GM19372 (cell line): ENCODE results near the gene MAD1L1.
"Not testable (repeated sequence)": the region's sequence is repeated elsewhere in the genome, so short reads cannot be mapped to it uniquely, and the experiment has no call there.

Experiments used
- ATAC-seq: cut with Tn5 transposase; IDR thresholded peaks from one replicate; pipeline ENCODE4 v1.9.1; 2021; ENCODE audit warnings: mild to moderate bottlenecking, low read depth, moderate library complexity; ENCODE audit not compliant: unreplicated experiment

MAD1L1 gene

GRCh38 chr7:1981201-1981877 is 251.4 kb downstream of the MAD1L1 start:
- no peak for ATAC-seq

DNA sequence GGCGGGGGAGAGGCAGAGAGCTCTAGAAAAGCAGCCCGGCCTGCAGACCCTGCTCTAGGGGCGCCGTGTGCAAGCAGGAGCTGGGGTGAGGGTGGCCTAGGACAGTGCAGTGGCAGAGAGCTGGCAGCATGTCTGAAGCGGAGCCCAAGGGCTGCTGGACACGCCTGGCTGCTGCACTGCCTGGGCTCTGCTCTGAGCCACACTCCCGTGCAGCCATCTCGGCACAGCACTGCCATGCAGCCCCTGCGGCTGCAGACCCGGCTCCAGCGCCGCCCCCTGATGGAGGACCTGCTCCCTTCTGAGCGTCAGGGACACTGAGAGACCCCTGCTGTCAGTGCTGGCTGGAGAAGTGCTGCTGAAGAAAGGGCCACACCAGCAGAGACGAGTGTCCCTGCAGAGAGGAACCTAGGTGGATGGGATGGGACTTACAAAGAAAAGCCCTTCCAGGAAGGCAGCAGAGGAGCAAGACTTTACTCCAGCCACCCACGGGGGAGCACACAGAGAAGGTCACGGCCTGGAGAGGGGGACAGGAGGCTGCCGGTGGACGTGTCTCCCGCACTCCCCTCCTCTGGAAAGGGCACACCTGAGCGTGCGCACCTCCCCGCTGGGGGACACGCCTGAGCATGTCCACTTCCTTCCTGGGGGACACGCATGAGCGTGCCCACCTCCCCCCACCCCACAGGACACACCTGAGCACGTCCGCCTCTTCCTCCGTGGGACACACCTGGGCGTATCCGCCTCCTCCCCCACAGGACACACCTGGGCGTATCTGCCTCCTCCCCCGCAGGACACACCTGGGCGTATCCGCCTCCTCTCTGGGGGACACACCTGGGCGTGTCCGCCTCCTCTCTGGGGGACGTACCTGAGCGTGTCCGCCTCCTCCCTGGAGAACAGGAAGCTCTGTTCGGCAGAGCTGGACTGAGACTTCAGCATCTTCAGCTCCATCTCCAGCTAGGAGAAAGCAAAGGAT is 252.9 kb downstream of the MAD1L1 start:
- ATAC-seq, result no peak

DNA sequence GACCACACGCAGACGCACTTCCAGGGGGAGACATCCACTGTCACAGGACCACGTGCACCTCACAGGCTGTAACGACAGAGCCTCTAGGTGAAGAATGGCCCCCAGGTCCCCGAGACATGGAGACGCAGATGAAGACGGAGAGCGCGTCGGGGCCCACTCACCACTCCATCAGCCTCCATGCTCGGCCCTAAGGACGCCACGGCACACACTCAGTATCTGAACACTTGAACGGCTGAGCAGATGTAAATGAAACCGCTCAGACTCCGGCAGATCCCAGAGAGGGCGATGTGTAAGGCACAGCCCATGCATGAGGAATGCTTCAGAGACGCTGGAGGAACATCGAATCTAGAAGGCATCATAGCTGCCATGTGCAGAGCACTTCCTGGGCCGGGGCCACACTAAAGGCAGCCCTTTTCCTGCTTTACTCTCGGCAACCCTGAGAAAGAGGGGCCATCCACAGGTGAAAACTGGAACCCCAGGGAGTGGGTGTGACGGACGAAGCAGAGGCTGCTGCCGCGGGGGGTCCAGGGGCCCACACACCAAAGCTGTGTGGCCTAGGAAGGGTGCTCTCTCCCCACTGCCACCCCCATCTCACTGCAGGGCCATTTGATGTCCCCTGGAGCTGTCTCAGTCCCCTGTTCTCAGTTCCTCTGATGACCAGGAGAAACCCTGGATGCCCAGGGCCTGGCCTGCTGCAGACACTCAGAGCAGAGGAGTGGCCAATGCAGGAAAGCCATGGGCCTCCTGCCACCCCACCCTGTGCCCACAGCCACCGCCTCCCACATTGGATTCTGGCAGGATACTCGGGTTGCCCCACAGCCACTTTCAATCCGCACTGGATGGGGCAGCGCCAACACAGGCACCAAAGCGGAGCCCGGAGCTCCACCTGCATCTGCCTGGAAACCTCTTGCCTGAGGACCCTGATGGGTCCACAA is 253.8 kb downstream of the MAD1L1 start:
- ATAC-seq, result no peak

GRCh38 chr7:1977876-1978441 is 254.8 kb downstream of the MAD1L1 start:
- ATAC-seq, result no peak

GRCh38 chr7:1977059-1977875 is 255.5 kb downstream of the MAD1L1 start:
- no peak for ATAC-seq

- not testable (repeated sequence) for ATAC-seq
Observed at GRCh38 chr7:1976521-1976920, 256.2 kb downstream of the MAD1L1 start.

DNA sequence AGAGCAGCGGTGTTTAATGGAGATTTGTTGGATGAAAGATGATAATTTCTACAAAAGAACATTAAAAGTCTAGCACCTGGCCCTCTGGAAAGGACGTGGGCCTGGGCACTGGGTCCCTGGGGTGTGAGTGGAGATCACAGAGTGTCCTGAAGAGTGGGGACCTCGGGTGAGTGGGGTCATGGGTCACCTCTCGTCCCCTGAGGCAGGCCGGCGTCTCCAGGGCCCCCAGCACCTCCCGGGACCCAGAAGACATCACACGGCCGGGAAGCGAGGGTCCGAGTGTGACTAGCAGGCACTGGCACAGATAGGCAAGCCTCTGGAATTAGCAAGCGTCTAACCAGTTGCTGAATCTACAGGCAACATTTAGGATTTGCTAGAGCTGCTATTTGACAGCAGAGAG is 257.2 kb downstream of the MAD1L1 start:
- no peak for ATAC-seq

- ATAC-seq, result no peak
Observed at GRCh38 chr7:1975179-1975578, 257.6 kb downstream of the MAD1L1 start.

DNA sequence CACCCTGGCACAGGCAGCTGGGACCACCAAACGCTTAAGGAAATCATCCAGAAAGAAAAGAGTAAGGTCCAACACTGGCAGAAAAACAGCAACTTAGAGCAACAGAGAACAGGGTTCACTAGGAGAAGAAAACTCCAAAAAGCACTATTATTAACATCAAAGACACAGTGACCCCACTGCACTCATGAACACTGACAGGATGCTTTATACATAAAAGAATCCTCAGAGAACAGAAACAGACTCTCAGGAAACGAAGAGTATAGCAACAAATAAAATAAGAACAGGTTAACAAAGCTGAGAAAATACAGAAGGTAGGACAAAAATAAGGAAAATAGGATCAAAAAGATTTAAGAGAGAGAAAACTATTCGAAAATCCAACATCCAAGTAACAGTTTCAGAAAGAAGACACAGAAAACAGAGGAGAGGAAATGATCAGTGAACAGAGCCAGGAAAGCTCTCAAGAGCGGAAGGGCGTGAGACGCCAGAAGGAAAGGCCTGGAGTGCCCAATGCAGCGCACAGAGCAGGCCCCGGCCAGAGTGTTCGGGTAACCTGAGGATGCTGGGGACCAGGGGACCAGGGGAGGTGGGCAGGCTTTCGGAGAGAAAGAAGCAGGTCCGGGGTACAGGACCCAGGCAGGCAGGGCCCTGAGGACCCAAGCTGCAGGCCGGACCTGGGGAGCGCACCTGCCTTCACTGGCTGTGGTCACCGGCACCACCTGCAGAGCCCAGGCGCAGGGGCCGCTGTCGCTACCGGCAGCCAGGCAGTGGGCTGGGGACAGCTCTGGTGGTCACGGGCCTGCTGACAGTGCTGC is 258.2 kb downstream of the MAD1L1 start:
- ATAC-seq, result no peak

DNA sequence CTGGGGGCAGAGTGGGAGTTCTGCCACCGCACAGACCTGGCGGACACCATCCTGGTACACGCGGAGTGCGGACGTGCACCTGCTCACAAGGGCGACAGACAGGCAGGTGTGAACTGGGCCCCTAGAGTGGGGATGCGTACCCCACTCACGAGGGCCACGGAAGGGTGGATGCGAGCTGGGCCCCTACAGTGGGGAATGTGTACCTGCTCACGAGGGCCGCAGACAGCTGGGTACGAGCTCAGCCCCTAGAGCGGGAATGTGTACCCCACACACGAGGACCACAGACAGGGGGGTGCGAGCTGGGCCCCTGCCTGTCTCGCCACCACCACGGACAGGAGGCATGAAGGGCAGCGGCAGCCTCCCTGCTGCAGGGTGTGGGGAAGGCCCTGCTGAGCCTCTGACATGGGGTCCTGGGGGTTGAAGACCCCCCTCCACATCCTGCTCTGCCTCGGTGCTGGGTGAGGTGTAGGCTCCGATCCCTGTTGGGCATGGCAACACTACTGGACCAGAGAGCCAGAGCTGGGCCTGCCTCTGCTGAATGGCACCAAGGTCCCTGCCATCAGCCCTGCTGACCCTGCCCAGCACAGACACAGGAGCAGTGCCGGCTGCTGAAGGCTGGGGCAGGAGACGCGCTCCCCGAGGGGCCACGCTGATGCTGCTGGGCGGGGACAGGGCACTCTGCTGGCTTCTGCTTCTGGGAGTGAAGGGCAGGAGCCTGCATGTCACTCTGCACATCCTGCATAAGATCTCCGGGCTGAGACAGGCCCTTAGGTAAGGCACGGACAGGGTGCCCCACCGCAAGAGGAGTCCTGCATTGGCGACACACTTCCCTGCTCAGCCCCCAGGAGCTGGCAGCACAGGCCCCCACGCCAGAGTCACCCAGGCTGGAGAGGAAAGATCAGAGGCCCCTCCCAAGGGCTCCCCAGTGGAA is 259.2 kb downstream of the MAD1L1 start:
- no peak for ATAC-seq

- ATAC-seq, result no peak
Observed at GRCh38 chr7:1972744-1973143, 260.0 kb downstream of the MAD1L1 start.

DNA sequence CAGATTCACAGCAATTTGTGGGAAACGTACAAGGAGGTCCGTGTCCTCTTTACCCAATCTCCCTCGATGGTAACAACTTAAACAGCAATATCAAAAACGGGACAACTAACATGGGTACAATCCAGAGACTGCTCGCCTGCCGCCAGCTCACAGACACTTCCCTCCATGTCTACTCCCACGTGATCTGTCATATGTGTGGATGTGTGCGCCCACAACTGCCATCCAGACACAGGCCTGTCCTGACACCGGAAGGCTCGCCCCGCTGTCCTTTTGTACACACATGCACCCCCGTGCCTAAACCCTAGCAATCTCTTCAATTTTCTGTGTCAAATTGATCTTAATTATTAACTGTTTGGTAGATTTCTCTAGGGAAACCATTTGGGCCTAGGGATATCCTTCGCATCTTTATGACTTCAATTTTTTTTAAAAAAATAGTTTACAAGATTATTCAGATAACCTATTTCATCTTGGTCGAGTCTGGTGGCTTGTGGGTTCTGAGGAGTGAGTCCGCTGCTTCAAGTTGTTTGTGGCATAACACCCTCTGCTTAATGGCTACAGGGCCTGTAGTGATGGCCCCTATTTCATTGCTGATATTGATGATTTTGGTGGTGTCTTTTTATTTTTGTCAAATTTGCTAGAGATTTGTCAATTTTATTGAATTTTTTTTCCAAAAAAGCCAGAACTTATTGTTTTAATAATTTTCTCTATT is 260.6 kb downstream of the MAD1L1 start:
- no peak for ATAC-seq

- ATAC-seq, result no peak
Observed at GRCh38 chr7:1970895-1971294, 261.9 kb downstream of the MAD1L1 start.

DNA sequence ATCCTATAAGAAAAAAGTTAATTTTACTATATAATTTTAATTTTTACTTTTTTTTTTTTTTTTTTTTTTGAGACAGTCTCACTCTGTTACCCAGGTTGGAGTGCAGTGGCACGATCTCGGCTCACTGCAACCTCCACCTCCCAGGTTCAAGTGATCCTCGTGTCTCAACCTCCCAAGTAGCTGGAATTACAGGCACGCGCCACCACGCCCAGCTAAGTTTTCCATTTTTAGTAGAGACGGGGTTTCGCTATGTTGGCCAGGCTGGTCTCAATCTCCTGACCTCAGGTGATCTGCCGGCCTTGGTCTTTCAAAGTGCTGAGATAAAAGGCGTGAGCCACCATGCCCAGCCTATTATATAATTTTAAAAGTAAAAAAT is 262.5 kb downstream of the MAD1L1 start:
- not testable (repeated sequence) for ATAC-seq

DNA sequence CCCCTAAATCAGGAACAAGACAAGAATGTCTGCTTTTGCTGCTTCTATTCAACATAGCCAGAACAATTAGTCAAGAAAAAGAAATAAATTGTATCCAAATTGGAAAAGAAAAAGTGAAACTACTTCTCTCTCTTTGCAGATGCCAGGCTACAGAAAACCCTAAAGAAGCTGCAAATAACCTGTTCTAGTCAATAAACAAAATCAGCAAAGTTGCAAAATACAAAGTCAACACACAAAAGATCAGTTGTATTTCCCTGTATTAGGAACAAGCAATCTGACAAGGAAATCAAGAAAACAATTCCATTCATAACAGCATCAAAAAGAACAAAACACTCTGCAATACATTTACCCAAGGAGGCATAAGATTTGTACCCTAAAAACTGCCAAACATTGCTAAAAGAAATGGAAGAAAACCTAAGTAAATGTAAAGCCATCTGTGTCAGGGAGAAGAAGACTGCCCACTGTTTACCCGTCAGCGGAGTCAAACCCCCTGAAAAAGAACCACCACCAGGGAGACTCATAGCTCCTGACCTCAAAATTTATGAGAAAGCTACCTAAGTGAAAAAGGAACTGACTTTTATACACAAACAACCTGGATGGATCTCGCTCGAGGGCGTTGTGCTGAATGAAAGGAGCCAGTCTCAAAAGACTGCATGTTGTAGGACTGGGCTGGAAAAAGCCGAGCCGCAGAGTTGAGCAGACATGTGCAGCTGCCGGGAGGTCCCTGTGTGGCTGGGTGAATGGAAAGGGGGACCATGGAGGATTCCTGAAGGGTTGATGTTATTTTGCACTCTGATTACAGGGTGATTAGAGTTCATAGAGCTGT is 263.1 kb downstream of the MAD1L1 start:
- no peak for ATAC-seq
